OCI-LY7 (cell line): ENCODE results near the gene MYO18A.

Experiments
- EZH2phosphoT487 ChIP-seq: fragments of 200-600 bp; sonication (generic); IDR thresholded peaks from 2 replicates; pipeline ENCODE4 v1.6.1; 2018; ENCODE audit warnings: low read depth, borderline replicate concordance, mild to moderate bottlenecking, mixed run types, antibody characterized with exemption, low read length, moderate library complexity, mixed read lengths
- TF ChIP-seq, protein P1 (sequence below): fragments of 200-600 bp; sonication (generic); conservative IDR thresholded peaks from 2 replicates; pipeline ENCODE4 v1.5.1; 2014; ENCODE audit warnings: mild to moderate bottlenecking, antibody characterized with exemption, low read length, moderate library complexity, mixed read lengths

DNA sequence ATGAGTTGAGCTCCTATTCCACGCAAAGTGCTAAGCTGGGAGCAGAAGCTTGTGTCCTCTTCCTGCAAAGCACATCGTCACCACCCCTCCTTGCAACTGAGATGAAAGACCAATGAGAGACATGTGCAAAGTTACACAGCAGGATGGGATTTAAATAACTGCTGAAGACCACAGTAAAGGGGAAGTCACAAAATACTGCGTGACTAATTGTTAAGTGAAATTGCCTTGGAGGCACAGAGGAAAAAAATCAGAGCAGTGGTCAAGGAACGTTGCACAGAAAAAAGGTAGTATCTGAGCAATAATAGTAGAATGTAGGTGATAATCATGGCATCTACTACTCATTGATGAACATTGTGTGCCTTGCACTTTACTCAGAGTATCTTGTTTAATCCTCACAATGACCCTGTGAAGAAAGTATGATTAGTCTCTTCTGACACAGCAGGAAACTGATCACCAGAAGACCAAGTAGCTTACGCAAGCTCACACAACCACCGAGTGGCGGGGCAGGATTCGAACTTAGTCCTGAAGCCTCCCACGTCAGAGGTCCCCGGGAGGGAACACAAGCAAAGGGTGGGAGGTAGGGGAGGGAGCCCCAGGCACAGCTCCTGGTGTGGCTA lies 15.4 kb upstream of the MYO18A start:
- TF ChIP-seq, protein P1, sequence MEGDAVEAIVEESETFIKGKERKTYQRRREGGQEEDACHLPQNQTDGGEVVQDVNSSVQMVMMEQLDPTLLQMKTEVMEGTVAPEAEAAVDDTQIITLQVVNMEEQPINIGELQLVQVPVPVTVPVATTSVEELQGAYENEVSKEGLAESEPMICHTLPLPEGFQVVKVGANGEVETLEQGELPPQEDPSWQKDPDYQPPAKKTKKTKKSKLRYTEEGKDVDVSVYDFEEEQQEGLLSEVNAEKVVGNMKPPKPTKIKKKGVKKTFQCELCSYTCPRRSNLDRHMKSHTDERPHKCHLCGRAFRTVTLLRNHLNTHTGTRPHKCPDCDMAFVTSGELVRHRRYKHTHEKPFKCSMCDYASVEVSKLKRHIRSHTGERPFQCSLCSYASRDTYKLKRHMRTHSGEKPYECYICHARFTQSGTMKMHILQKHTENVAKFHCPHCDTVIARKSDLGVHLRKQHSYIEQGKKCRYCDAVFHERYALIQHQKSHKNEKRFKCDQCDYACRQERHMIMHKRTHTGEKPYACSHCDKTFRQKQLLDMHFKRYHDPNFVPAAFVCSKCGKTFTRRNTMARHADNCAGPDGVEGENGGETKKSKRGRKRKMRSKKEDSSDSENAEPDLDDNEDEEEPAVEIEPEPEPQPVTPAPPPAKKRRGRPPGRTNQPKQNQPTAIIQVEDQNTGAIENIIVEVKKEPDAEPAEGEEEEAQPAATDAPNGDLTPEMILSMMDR: no peak
- TF ChIP-seq EZH2phosphoT487: no peak
